Inflammatory macrophage (primary cell): ENCODE results near the gene UBE2V1.
"Not testable (repeated sequence)": the region's sequence is repeated elsewhere in the genome, so short reads cannot be mapped to it uniquely, and the experiment has no call there.

Experiments used
- DNase-seq, 2 donors: peaks; one replicate each; pipeline ENCODE4 v3.0.0-alpha.2; 2020 to 2022

The UBE2V1 gene

GRCh38 chr20:50115041-50115512, 2.1 kb upstream of the UBE2V1 start:
- DNase-seq, result no peak

GRCh38 chr20:50113420-50114224, 672 bp upstream of the UBE2V1 start:
- DNase-seq, result no peak

GRCh38 chr20:50111829-50112495, 988 bp downstream of the UBE2V1 start:
- DNase-seq, result no peak

- DNase-seq, result no peak
These were observed 1.7 kb downstream of the UBE2V1 start for GRCh38 chr20:50111120-50111828.

GRCh38 chr20:50110141-50111047, 2.6 kb downstream of the UBE2V1 start:
- DNase-seq, result peak; percentile 72

GRCh38 chr20:50108556-50109235, 4.3 kb downstream of the UBE2V1 start:
- no peak for DNase-seq

- no peak for DNase-seq
These were observed 5.1 kb downstream of the UBE2V1 start for GRCh38 chr20:50107796-50108331.

- DNase-seq, result no peak
These were observed 5.8 kb downstream of the UBE2V1 start for GRCh38 chr20:50107086-50107660.

GRCh38 chr20:50106669-50107068, 6.3 kb downstream of the UBE2V1 start:
- not testable (repeated sequence) for DNase-seq

- DNase-seq, result peak; percentile 56 to 69
These were observed 9.4 kb downstream of the UBE2V1 start for GRCh38 chr20:50103464-50104107.

- DNase-seq, result not testable (repeated sequence)
These were observed 10.4 kb downstream of the UBE2V1 start for GRCh38 chr20:50102551-50102950.

GRCh38 chr20:50101887-50102286, 11.1 kb downstream of the UBE2V1 start:
- no peak for DNase-seq

- peak; percentile 20 to 28 for DNase-seq
These were observed 11.7 kb downstream of the UBE2V1 start for GRCh38 chr20:50101281-50101680.

GRCh38 chr20:50100552-50100951, 12.4 kb downstream of the UBE2V1 start:
- DNase-seq, result no peak

- no peak for DNase-seq
These were observed 13.4 kb downstream of the UBE2V1 start for GRCh38 chr20:50099565-50099991.

- DNase-seq, result no peak
These were observed 13.8 kb downstream of the UBE2V1 start for GRCh38 chr20:50099113-50099512.

GRCh38 chr20:50098259-50098658, 14.7 kb downstream of the UBE2V1 start:
- DNase-seq, result no peak

- DNase-seq, result no peak
These were observed 15.1 kb downstream of the UBE2V1 start for GRCh38 chr20:50097843-50098242.

- DNase-seq, result no peak
These were observed 16.7 kb downstream of the UBE2V1 start for GRCh38 chr20:50096237-50096636.

- no peak for DNase-seq
These were observed 17.4 kb downstream of the UBE2V1 start for GRCh38 chr20:50095476-50096078.
